ENCODE results near the gene ATP6V0C.

DNA sequence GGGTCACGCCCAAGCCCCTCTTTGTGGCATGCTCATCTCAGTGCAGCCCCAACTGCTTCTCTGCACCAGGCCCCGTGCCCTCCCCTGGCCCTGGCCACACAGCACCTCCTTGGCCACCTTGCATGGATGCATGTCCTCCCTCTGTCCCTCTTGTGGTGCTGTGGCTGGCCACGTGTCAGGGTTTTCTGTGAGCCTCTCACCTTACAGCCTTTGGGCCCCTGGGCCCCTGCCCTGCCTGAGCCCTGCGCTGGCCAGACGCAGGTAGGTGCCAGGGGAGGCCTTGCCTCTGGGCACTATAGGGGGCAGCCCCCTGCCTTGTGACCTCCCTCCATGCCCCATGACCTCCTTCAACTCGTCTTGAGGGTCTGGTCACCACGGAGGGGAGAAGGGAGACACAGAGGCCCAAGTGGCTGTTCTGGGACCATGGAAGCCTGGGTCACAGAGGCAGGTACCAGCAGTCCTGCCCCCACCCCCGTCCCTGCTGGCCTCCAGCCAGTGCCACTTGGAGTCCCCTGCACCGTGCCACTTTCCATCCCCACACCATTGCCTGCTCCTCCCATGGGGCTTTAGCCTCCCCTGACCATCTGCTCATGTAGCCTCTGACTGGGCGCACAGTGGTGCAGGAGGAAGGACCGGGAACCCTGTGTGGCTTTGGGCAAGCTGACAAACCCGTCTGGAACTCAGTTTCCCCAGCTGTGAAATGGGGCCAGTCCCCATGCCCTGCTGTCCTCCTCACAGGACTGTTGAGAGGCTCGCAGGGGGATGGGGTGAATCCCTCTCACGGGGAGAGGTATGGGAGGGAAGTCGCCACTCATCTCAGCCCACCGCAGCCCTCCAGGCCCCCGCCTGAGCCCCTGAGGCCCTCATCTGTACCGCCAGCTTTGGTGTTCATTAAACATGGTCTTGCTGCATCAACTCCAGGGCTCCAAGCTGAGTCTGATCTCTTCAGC lies 11.5 kb upstream of the ATP6V0C start:
- TF ChIP-seq GATA2 (IDR thresholded peaks at IDR 0.05; ENCODE audit: low read depth, low read length) (no peak), GATA3 (IDR thresholded peaks at IDR 0.05; ENCODE audit: low read depth, low read length) (no peak)

All from SH-SY5Y (cell line).